ENCODE data around the gene SLC38A7.
A peak's percentile ranks its signal among the peaks of the same experiment; 100 is the strongest.

GRCh38 chr16:58638148-58639036, 46.2 kb downstream of the SLC38A7 start:
- TF ChIP-seq CTCF (IDR thresholded peaks at IDR 0.05) (peak in 5 of 6 experiments; percentile 18 to 45 (median 26)), POLR2A (IDR thresholded peaks at IDR 0.05) (no peak)
